ENCODE results near the gene ZC2HC1B.

DNA sequence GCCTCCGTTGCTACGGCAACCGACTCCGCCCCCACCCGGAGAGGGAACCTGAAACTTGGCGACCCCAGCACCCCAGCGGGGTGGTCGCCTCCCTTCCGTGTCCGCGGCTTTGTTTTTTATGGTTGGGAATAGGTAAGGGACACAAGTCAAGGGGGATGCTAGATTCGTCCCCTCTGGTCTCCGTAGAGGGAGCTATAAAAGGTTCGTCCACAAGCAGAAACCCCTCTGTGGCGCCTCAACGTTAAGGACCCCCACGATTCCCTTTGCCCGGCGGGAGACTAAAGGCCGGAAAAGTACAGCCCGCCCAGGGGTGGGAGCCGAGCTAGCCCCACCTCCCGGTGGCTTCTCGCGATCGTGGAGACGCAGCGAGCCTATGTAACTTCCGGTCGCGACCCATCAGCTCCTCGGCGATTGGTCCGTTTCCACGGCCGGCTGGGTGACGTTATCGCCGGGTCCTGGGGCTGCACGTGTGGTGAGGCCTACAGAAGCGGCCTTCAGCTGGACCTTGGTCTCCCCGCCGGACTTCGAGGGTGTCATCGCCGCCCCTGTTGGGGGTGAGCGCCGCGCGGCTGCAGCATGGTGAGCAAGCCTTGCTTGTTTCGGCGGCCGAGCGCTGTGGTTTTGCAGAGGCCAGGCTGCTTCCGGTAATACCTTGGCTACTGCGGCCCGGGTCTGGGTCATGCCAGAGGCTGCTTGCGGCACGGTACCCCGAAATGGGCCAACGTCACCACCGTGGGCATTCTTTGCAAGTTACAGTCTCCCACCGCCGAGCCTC, 21.2 kb upstream of the ZC2HC1B start, which contains the start of gene LTV1:
- TF ChIP-seq, protein P1, sequence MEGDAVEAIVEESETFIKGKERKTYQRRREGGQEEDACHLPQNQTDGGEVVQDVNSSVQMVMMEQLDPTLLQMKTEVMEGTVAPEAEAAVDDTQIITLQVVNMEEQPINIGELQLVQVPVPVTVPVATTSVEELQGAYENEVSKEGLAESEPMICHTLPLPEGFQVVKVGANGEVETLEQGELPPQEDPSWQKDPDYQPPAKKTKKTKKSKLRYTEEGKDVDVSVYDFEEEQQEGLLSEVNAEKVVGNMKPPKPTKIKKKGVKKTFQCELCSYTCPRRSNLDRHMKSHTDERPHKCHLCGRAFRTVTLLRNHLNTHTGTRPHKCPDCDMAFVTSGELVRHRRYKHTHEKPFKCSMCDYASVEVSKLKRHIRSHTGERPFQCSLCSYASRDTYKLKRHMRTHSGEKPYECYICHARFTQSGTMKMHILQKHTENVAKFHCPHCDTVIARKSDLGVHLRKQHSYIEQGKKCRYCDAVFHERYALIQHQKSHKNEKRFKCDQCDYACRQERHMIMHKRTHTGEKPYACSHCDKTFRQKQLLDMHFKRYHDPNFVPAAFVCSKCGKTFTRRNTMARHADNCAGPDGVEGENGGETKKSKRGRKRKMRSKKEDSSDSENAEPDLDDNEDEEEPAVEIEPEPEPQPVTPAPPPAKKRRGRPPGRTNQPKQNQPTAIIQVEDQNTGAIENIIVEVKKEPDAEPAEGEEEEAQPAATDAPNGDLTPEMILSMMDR (IDR thresholded peaks at IDR 0.05; ENCODE audit: poor library complexity): no peak
- no peak for TF ChIP-seq EZH2 (IDR thresholded peaks at IDR 0.05; ENCODE audit: borderline replicate concordance)
